Stomach (tissue), 9 donors: Measurements from ENCODE around the gene GRAMD1B. TPM values are rescaled to one million over a fixed set of nuclear protein-coding genes. Genes with fewer than 3 reads are reported as not detected.

Experiments used
- DNase-seq, 2 donors: peaks; one replicate each; pipeline versions ENCODE4 v3.0.0 to v3.0.0-alpha.2; 2013 to 2019
- H3K27ac ChIP-seq, 5 donors: fragments of 200-600 bp in 4 of 5; sonication (generic) in 4 of 5; one replicate each; pipeline ENCODE4 v1.5.1; 2013 to 2019; ENCODE audit warnings: mild to moderate bottlenecking in 1 of 5, moderate library complexity in 1 of 5
- H3K27me3 ChIP-seq, 3 donors: fragments of 200-600 bp; sonication (generic); one replicate each; pipeline ENCODE4 v1.5.1; 2017 to 2019; ENCODE audit warnings: mixed run types in 1 of 3
- H3K36me3 ChIP-seq, 4 donors: fragments of 200-600 bp; sonication (generic); 1 replicate in 3 of 4; 2 replicates in 1 of 4; pipeline ENCODE4 v1.5.1; 2016 to 2019
- H3K4me1 ChIP-seq, 4 donors: fragments of 200-600 bp; sonication (generic); one replicate each; pipeline ENCODE4 v1.5.1; 2016 to 2019
- H3K4me3 ChIP-seq, 4 donors: fragments of 200-600 bp; sonication (generic) in 3 of 4; one replicate each; pipeline ENCODE4 v1.5.1; 2016 to 2019; ENCODE audit warnings: mild to moderate bottlenecking in 1 of 4
- H3K9me3 ChIP-seq, 4 donors: fragments of 200-600 bp; sonication (generic); one replicate each; pipeline ENCODE4 v1.5.1; 2016 to 2019
- EP300 ChIP-seq: sonication (generic); formaldehyde crosslinking; IDR thresholded peaks from one replicate; pipeline ENCODE4 v1.6.1; 2017; ENCODE audit warnings: antibody characterized with exemption
- POLR2A ChIP-seq, 4 donors: fragments of 450-650 bp; IDR thresholded peaks; one replicate each; pipeline ENCODE4 v1.6.1; 2016; ENCODE audit warnings: antibody characterized with exemption in 4 of 4, control low read depth in 2 of 4, mild to moderate bottlenecking in 1 of 4, moderate library complexity in 1 of 4
- POLR2AphosphoS5 ChIP-seq, 3 donors: sonication (generic); formaldehyde crosslinking; IDR thresholded peaks; one replicate each; pipeline ENCODE4 v1.6.1; 2016; ENCODE audit warnings: antibody characterized with exemption in 3 of 3
- WGBS, 5 donors: extraction: QIAGEN DNeasy Blood & Tissue Kit in 3 of 5; methylation state at CpG; one replicate each; pipeline versions ENCODE4 v1.1.5 to v1.1.7; 2013 to 2018; 5-methylcytosine and 5-hydroxymethylcytosine counted together
- intact Hi-C: fragments of 100-400 bp; cut with DNase I; formaldehyde crosslinking; loops from one replicate; pipeline ENCODE4 v1.15.1; 2023; ENCODE audit warnings: low total_unique reads
- polyA plus RNA-seq, 3 donors: library from polyadenylated mRNA; stranded (reverse); fragments of 200-250 nt; gene quantifications; one replicate each; pipeline ENCODE4 v1.2.3, GENCODE V29; 2013
- total RNA-seq, 5 donors: library from RNA; depleted of rRNA; stranded (reverse); fragments of >200 nt; gene quantifications; one replicate each; pipeline versions ENCODE4 v1.1.0 to v1.2.3, GENCODE V29; 2014 to 2016
- TF ChIP-seq, protein P1 (sequence below), 7 experiments: fragments of 450-650 bp in 4 of 7; fragments of 200-600 bp in 3 of 7; sonication (generic) in 3 of 7; IDR thresholded peaks; one replicate each; pipeline ENCODE4 v1.5.1; 2016 to 2019; ENCODE audit warnings: antibody characterized with exemption in 7 of 7, control low read depth in 2 of 7, mild to moderate bottlenecking in 1 of 7
- donor health status: healthy with polysubstance abuse.
- donor health status: Bipolar disorder and iron deficiency.
- donor health status: healthy.

The GRAMD1B gene
- total and polyA plus RNA-seq, 8 donors: 0.58 to 39.7 (median 12.2) TPM

- H3K36me3 ChIP-seq: no peaks in the 10 kb centered on the region
- 12 to 43% (median 37%) methylated on average over 7 of the region's 7 CpGs for WGBS, 5 donors
- TF ChIP-seq, protein P1, sequence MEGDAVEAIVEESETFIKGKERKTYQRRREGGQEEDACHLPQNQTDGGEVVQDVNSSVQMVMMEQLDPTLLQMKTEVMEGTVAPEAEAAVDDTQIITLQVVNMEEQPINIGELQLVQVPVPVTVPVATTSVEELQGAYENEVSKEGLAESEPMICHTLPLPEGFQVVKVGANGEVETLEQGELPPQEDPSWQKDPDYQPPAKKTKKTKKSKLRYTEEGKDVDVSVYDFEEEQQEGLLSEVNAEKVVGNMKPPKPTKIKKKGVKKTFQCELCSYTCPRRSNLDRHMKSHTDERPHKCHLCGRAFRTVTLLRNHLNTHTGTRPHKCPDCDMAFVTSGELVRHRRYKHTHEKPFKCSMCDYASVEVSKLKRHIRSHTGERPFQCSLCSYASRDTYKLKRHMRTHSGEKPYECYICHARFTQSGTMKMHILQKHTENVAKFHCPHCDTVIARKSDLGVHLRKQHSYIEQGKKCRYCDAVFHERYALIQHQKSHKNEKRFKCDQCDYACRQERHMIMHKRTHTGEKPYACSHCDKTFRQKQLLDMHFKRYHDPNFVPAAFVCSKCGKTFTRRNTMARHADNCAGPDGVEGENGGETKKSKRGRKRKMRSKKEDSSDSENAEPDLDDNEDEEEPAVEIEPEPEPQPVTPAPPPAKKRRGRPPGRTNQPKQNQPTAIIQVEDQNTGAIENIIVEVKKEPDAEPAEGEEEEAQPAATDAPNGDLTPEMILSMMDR (IDR thresholded peaks at IDR 0.05): no peak
- no peak for TF ChIP-seq POLR2A (IDR thresholded peaks at IDR 0.05)
- TF ChIP-seq POLR2AphosphoS5 (IDR thresholded peaks at IDR 0.05): no peak
- no peak for TF ChIP-seq EP300
- H3K4me3 ChIP-seq: no peak overlapping the region
- no peak overlapping the region for H3K27ac ChIP-seq
- DNase-seq: no peak
- no peaks in the 10 kb centered on the region for H3K9me3 ChIP-seq
- intact Hi-C loops: loop anchor here (5.0 kb wide), 1 partner anchor 69 kb away; no protein-coding TSS in a partner anchor
- peaks cover 0 to 25% (median 13%) of the 10 kb centered on the region in 4 donors for H3K4me1 ChIP-seq
- peaks cover 0 to 14% (median 6%) of the 10 kb centered on the region in 3 donors for H3K27me3 ChIP-seq
Measured at GRCh38 chr11:123407996-123408597, 22.0 kb upstream of the GRAMD1B start.

- H3K27ac ChIP-seq: no peak overlapping the region
- WGBS, 5 donors: 29 to 53% (median 38%) methylated on average over 8 of the region's 8 CpGs
- H3K36me3 ChIP-seq: no peaks in the 10 kb centered on the region
- peaks cover 0 to 25% (median 13%) of the 10 kb centered on the region in 4 donors for H3K4me1 ChIP-seq
- intact Hi-C loops: loop anchor here (5.0 kb wide), 1 partner anchor 68 kb away; no protein-coding TSS in a partner anchor
- peaks cover 0 to 19% (median 6%) of the 10 kb centered on the region in 3 donors for H3K27me3 ChIP-seq
- no peaks in the 10 kb centered on the region for H3K9me3 ChIP-seq
- H3K4me3 ChIP-seq: no peak overlapping the region
- no peak for DNase-seq
- TF ChIP-seq POLR2AphosphoS5 (IDR thresholded peaks at IDR 0.05) (no peak), POLR2A (IDR thresholded peaks at IDR 0.05) (no peak), EP300 (no peak)
- TF ChIP-seq, protein P1 (IDR thresholded peaks at IDR 0.05): no peak
Measured at GRCh38 chr11:123408619-123409455, 21.2 kb upstream of the GRAMD1B start.

GRCh38 chr11:123409456-123410217 is 20.4 kb upstream of the GRAMD1B start:
- WGBS, 5 donors: 80 to 86% (median 84%) methylated on average over 10 of the region's 10 CpGs
- no peak overlapping the region for H3K27ac ChIP-seq
- no peak for DNase-seq
- no peak overlapping the region for H3K4me3 ChIP-seq
- H3K27me3 ChIP-seq: peaks cover 0 to 19% (median 6%) of the 10 kb centered on the region in 3 donors
- peaks cover 0 to 25% (median 13%) of the 10 kb centered on the region in 4 donors for H3K4me1 ChIP-seq
- intact Hi-C loops: loop anchor here (5.0 kb wide), 1 partner anchor 68 kb away; no protein-coding TSS in a partner anchor
- H3K36me3 ChIP-seq: no peaks in the 10 kb centered on the region
- no peak for TF ChIP-seq POLR2AphosphoS5 (IDR thresholded peaks at IDR 0.05)
- TF ChIP-seq, protein P1 (IDR thresholded peaks at IDR 0.05): no peak
- no peak for TF ChIP-seq POLR2A (IDR thresholded peaks at IDR 0.05)
- no peak for TF ChIP-seq EP300
- H3K9me3 ChIP-seq: no peaks in the 10 kb centered on the region

- Histone ChIP-seq H3K4me3 (no peak overlapping the region), H3K27ac (no peak overlapping the region), H3K36me3 (no peaks in the 10 kb centered on the region), H3K9me3 (no peaks in the 10 kb centered on the region), H3K4me1 (peaks cover 0 to 25% (median 13%) of the 10 kb centered on the region in 4 donors), H3K27me3 (peaks cover 0 to 19% (median 4%) of the 10 kb centered on the region in 3 donors)
- intact Hi-C loops: no loop called here
- WGBS, 5 donors: 91 to 95% (median 93%) methylated on average over 3 of the region's 3 CpGs
- TF ChIP-seq, protein P1 (IDR thresholded peaks at IDR 0.05): no peak
- TF ChIP-seq POLR2A (IDR thresholded peaks at IDR 0.05) (no peak), POLR2AphosphoS5 (IDR thresholded peaks at IDR 0.05) (no peak), EP300 (no peak)
- DNase-seq: no peak
Measured at GRCh38 chr11:123410218-123410549, 19.9 kb upstream of the GRAMD1B start.
